Measurements from ENCODE around the gene L3MBTL2.

The L3MBTL2 gene

GRCh38 chr22:41274856-41275255 lies 69.7 kb downstream of the L3MBTL2 start:
- no peak for DNase-seq (ENCODE audit: low spot score)

DNA sequence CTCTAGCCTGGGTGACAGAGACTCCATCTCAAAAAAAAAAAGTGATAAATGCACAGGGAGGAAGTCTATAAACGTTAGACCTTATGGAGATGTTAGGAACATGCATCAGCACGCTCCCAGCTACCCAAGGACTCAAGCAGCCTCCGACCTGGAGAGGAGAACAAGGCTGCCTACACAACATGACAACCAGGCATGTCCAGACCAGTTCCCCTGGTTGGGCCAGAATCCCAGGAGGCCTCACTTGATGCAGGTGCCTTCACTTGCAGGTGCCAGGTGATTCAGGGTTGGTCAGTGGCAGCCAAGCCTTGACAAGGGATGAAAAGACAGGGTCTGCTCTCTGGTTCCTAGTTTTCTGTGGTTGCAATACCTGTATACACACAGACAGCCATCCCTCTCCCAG lies 75.0 kb downstream of the L3MBTL2 start:
- no peak for DNase-seq (ENCODE audit: low spot score)

DNA sequence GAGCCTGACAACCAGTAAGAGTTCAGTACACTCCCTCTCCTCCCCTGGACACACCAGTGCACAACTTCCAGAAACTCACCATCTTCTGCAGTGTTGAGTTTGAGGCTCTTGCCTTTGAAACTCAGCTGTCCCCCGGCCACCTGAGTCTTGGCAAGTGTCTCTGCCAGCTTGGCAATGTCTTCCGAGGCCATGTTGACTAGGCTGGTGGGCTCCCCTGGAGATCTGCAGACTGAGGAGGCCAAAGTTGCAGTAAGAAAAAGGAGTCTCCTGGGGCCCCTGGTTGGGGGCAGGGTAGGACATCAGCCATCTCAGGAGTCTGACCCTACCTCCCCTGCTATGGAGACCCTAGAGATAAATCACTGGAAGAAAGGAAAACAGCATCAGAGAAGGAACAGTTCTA lies 75.7 kb downstream of the L3MBTL2 start:
- no peak for DNase-seq (ENCODE audit: low spot score)
